Endodermal cell (in vitro differentiated cells): ENCODE measurements around the gene GPR149. TPM values are rescaled to one million over a fixed set of nuclear protein-coding genes. Genes with fewer than 3 reads are reported as not detected.

Experiments
- DNase-seq: peaks from one replicate; pipeline ENCODE4 v3.0.0-alpha.2; 2017
- H3K27ac ChIP-seq: 2 replicates; pipeline ENCODE4 v1.5.1; 2013; ENCODE audit warnings: mild to moderate bottlenecking, low read depth, low read length, moderate library complexity
- H3K27me3 ChIP-seq: 2 replicates; pipeline ENCODE4 v1.6.1; 2013; ENCODE audit warnings: mild to moderate bottlenecking, low read length, moderate library complexity; ENCODE audit not compliant: insufficient read depth, control insufficient read depth, poor library complexity, severe bottlenecking
- H3K36me3 ChIP-seq: 2 replicates; pipeline ENCODE4 v1.7.0; 2013; ENCODE audit warnings: mild to moderate bottlenecking, low read length, moderate library complexity; ENCODE audit not compliant: control insufficient read depth, insufficient read depth
- H3K4me1 ChIP-seq: one replicate; pipeline ENCODE4 v1.7.0; 2013; ENCODE audit warnings: low read length; ENCODE audit not compliant: control insufficient read depth, insufficient read depth
- H3K4me3 ChIP-seq: 2 replicates; pipeline ENCODE4 v1.5.1; 2013; ENCODE audit warnings: mild to moderate bottlenecking, low read length, moderate library complexity
- H3K9ac ChIP-seq: 2 replicates; pipeline ENCODE4 v1.6.1; 2013; ENCODE audit warnings: mild to moderate bottlenecking, low read length, moderate library complexity; ENCODE audit not compliant: poor library complexity, severe bottlenecking; ENCODE audit errors: extremely low read depth
- H3K9me3 ChIP-seq: 2 replicates; pipeline ENCODE4 v1.6.1; 2013; ENCODE audit warnings: mild to moderate bottlenecking, low read length, moderate library complexity; ENCODE audit not compliant: control insufficient read depth
- H3K27ac Mint-ChIP-seq: 2 replicates; pipeline ENCODE4 v1.8.0; 2020; ENCODE audit warnings: mixed read lengths
- H3K27me3 Mint-ChIP-seq: 2 replicates; pipeline ENCODE4 v1.8.0; 2021; ENCODE audit warnings: mild to moderate bottlenecking, mixed read lengths; ENCODE audit not compliant: insufficient read depth
- H3K36me3 Mint-ChIP-seq: 2 replicates; pipeline ENCODE4 v1.8.0; 2020; ENCODE audit warnings: low read depth, mixed read lengths
- H3K4me1 Mint-ChIP-seq: 2 replicates; pipeline ENCODE4 v1.8.0; 2020; ENCODE audit warnings: mixed read lengths
- H3K4me3 Mint-ChIP-seq: 2 replicates; pipeline ENCODE4 v1.8.0; 2020; ENCODE audit warnings: mild to moderate bottlenecking, moderate library complexity, mixed read lengths
- H3K9me3 Mint-ChIP-seq: 2 replicates; pipeline ENCODE4 v1.8.0; 2020; ENCODE audit warnings: mild to moderate bottlenecking, mixed read lengths
- WGBS, 2 experiments: methylation state at CpG; one replicate each; pipeline versions ENCODE4 v1.1.5 to v1.1.7; 2013; ENCODE audit warnings: missing lambda C conversion rate in 2 of 2, mixed read lengths in 1 of 2; ENCODE audit not compliant: insufficient coverage in 1 of 2, insufficient read length in 1 of 2; 5-methylcytosine and 5-hydroxymethylcytosine counted together
- total RNA-seq, 2 donors: library from RNA; stranded (reverse); fragmentation: NEBNext Ultra II Directional in 1 of 2; extraction: Animal tissue kit (Norgen Biotek cat#: 25700) in 1 of 2; gene quantifications; 2 replicates in 1 of 2; 3 replicates in 1 of 2; pipeline ENCODE4 v1.2.1, GENCODE V29; 2021
- TF ChIP-seq, protein P1 (sequence below): fragments of 200-600 bp; sonication (generic); conservative IDR thresholded peaks from 2 replicates; pipeline ENCODE4 v1.5.0; 2021; ENCODE audit warnings: antibody characterized with exemption, mild to moderate bottlenecking

The GPR149 gene
- total RNA-seq, 2 donors from 2014 or later: not detected

- H3K9ac ChIP-seq: no peak overlapping the region
- no peak overlapping the region for H3K27ac ChIP-seq
- no peak overlapping the region for H3K27ac Mint-ChIP-seq
- no peaks in the 10 kb centered on the region for H3K4me1 Mint-ChIP-seq
- no peaks in the 10 kb centered on the region for H3K27me3 Mint-ChIP-seq
- H3K27me3 ChIP-seq: no peaks in the 10 kb centered on the region
- no peaks in the 10 kb centered on the region for H3K4me1 ChIP-seq
- H3K36me3 Mint-ChIP-seq: peaks cover 64% of the 10 kb centered on the region
- TF ChIP-seq, protein P1, sequence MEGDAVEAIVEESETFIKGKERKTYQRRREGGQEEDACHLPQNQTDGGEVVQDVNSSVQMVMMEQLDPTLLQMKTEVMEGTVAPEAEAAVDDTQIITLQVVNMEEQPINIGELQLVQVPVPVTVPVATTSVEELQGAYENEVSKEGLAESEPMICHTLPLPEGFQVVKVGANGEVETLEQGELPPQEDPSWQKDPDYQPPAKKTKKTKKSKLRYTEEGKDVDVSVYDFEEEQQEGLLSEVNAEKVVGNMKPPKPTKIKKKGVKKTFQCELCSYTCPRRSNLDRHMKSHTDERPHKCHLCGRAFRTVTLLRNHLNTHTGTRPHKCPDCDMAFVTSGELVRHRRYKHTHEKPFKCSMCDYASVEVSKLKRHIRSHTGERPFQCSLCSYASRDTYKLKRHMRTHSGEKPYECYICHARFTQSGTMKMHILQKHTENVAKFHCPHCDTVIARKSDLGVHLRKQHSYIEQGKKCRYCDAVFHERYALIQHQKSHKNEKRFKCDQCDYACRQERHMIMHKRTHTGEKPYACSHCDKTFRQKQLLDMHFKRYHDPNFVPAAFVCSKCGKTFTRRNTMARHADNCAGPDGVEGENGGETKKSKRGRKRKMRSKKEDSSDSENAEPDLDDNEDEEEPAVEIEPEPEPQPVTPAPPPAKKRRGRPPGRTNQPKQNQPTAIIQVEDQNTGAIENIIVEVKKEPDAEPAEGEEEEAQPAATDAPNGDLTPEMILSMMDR: no peak
- DNase-seq: no peak
- WGBS, 2 experiments: 94 to 100% methylated on average over 1 to 3 of the region's 3 CpGs
- no peak overlapping the region for H3K4me3 Mint-ChIP-seq
- H3K4me3 ChIP-seq: no peak overlapping the region
- H3K9me3 ChIP-seq: no peaks in the 10 kb centered on the region
- H3K9me3 Mint-ChIP-seq: no peaks in the 10 kb centered on the region
- peaks cover 100% of the 10 kb centered on the region for H3K36me3 ChIP-seq
These were observed 125.1 kb downstream of the GPR149 start for GRCh38 chr3:154304936-154305335.

DNA sequence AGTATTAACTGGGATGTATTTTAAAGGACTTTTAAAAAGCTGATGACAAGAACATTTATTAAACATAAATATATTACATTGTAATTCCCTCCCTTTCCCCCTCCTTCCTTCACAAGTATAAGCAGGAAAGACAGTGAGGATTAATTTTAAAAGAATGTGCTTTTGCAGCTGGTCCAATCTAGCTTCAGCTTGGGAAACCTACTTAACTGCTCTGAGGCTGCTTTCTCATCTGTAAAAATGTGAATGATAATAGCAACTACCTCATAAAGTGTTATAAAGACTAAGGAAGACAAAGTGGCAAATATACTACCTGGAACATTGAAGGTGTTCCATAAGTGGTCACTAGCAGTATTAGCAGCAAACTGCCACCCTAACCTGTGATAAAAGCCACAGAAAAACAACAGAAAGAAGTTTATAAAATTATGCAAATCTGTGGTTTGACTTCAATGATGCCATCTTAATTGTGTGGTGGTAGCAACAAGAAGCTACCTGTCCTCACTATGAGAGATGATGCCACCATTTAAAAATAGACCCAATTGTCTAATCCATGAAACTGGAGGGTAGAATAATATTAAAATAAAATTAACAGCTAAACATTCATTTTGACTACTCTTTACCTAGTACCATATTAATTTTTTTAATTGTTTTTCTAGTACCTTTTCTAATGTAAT is 125.7 kb downstream of the GPR149 start:
- H3K9me3 ChIP-seq: no peaks in the 10 kb centered on the region
- H3K4me3 Mint-ChIP-seq: no peak overlapping the region
- no peaks in the 10 kb centered on the region for H3K4me1 Mint-ChIP-seq
- DNase-seq: no peak
- no peaks in the 10 kb centered on the region for H3K27me3 Mint-ChIP-seq
- H3K4me1 ChIP-seq: no peaks in the 10 kb centered on the region
- H3K9me3 Mint-ChIP-seq: no peaks in the 10 kb centered on the region
- H3K27me3 ChIP-seq: no peaks in the 10 kb centered on the region
- H3K36me3 ChIP-seq: peaks cover 100% of the 10 kb centered on the region
- peaks cover 69% of the 10 kb centered on the region for H3K36me3 Mint-ChIP-seq
- TF ChIP-seq, protein P1: no peak
- H3K27ac ChIP-seq: no peak overlapping the region
- no peak overlapping the region for H3K27ac Mint-ChIP-seq
- H3K9ac ChIP-seq: no peak overlapping the region
- no peak overlapping the region for H3K4me3 ChIP-seq

DNA sequence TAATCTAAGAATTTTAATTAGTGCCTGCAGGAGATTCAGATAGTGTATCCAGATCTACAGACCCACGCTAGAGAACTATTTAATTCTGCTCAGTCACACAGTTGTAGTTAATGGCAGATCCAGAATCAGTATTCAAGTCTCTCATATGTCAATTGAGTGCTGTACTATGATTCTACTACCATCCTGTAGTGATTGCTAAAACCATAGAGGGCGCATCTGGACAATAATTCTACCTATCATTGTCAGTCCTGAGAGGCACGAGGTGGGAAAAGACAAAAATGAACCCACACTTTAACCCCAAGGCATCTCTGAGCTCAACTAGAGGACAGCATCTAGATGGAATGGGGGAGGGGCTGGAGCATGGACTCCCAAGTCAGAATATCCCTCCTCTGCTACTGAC is 128.4 kb downstream of the GPR149 start:
- Histone ChIP-seq H3K36me3 (peaks cover 90% of the 10 kb centered on the region), H3K4me1 (no peaks in the 10 kb centered on the region), H3K9ac (no peak overlapping the region), H3K27ac (no peak overlapping the region), H3K9me3 (no peaks in the 10 kb centered on the region), H3K27me3 (no peaks in the 10 kb centered on the region), H3K4me3 (no peak overlapping the region)
- WGBS, 2 experiments: 83 to 90% methylated on average over 1 to 3 of the region's 3 CpGs
- TF ChIP-seq, protein P1: no peak
- DNase-seq: no peak
- H3K4me3 Mint-ChIP-seq: no peak overlapping the region
- H3K9me3 Mint-ChIP-seq: no peaks in the 10 kb centered on the region
- no peaks in the 10 kb centered on the region for H3K27me3 Mint-ChIP-seq
- H3K4me1 Mint-ChIP-seq: no peaks in the 10 kb centered on the region
- no peak overlapping the region for H3K27ac Mint-ChIP-seq
- H3K36me3 Mint-ChIP-seq: peaks cover 66% of the 10 kb centered on the region
